GM21723 (cell line): ENCODE results near the gene PSG4.
"Not testable (repeated sequence)": the region's sequence is repeated elsewhere in the genome, so short reads cannot be mapped to it uniquely, and the experiment has no call there.

Experiments used
- ATAC-seq: cut with Tn5 transposase; IDR thresholded peaks from one replicate; pipeline ENCODE4 v1.9.1; 2021; ENCODE audit warnings: mild to moderate bottlenecking, moderate library complexity; ENCODE audit not compliant: unreplicated experiment

Gene PSG4

GRCh38 chr19:43205471-43206105 lies at the start of gene PSG4:
PSG4 (minus strand) TSS chr19:43205638; CDS start chr19:43205536, 102 bp downstream.
- ATAC-seq = not testable (repeated sequence)

DNA sequence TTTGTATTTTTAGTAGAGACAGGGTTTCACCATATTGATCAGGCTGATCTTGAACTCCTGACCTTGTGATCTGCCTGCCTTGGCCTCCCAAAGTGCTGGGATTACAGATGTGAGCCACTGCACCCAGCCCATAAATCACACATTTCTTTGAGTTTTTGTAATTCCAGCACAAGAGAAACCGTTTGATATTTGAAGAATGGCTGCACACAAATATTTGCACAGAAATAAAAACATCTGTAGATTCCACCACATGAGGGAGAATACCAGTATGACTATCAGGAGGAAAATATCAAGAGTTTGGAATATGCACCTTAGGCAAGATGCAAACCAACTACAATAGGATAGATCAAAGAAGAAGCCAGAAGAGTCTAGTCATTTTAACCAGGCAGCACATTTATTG lies 46.0 kb upstream of the PSG4 start:
- ATAC-seq = not testable (repeated sequence)

- ATAC-seq = not testable (repeated sequence)
Observed at GRCh38 chr19:43250296-43250695, 44.9 kb upstream of the PSG4 start.

GRCh38 chr19:43248635-43249002 lies 43.2 kb upstream of the PSG4 start:
- ATAC-seq = not testable (repeated sequence)

DNA sequence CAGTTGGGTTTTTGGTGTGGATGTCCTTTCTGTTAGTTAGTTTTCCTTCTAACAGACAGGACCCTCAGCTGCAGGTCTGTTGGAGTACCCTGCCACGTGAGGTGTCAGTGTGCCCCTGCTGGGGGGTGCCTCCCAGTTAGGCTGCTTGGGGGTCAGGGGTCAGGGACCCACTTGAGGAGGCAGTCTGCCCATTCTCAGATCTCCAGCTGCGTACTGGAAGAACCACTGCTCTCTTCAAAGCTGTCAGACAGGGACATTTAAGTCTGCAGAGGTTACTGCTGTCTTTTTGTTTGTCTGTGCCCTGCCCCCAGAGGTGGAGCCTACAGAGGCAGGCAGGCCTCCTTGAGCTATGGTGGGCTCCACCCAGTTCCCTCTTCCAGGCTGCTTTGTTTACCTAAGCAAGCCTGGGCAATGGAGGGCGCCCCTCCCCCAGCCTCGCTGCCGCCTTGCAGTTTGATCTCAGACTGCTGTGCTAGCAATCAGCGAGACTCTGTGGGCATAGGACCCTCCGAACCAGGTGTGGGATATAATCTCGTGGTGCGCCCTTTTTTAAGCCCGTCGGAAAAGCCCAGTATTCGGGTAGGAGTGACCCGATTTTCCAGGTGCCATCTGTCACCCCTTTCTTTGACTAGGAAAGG lies 41.9 kb upstream of the PSG4 start:
- not testable (repeated sequence) for ATAC-seq

- ATAC-seq = not testable (repeated sequence)
Observed at GRCh38 chr19:43245848-43246247, 40.4 kb upstream of the PSG4 start.

GRCh38 chr19:43242211-43242610 lies 36.8 kb upstream of the PSG4 start:
- not testable (repeated sequence) for ATAC-seq

DNA sequence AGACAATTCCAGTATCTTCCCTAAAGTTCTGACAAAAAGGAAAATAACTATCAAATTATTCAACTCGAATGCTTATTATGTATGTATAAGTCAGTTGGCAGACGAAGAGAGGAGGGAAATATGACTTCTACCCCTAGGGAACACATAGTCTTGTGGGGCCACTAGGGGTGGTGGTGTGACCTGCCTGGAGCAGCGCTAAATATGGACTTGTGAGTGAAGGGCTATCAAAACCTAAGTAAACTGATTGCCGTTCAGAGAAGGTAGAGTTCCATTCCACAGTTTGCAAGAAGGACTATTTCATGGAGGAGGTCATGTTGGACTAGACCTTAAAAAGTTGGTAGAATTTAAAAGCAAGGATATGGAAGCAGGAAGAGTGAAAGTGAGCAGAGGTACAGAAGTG lies 32.8 kb upstream of the PSG4 start:
- ATAC-seq = not testable (repeated sequence)

DNA sequence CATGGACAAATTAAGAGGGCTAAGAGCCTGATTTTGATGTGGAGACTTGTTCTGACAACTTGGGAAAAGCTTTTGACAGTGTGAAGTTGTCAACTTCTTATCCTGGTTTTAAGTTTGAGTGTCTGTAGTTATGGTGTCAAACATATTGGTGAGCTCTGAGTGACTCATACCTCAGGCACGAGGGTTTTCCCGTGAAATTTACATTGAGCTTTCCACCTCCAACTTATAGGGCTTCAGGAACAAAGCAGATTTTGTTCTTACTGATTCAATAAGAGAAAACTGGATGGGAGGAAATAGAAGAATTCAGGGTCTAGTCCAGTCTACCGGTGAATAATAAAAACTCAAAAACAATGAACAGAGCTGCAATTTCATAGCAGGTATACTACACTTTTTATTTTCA lies 30.2 kb upstream of the PSG4 start:
- ATAC-seq = not testable (repeated sequence)

- no peak for ATAC-seq
Observed at GRCh38 chr19:43229315-43229714, 23.9 kb upstream of the PSG4 start.

DNA sequence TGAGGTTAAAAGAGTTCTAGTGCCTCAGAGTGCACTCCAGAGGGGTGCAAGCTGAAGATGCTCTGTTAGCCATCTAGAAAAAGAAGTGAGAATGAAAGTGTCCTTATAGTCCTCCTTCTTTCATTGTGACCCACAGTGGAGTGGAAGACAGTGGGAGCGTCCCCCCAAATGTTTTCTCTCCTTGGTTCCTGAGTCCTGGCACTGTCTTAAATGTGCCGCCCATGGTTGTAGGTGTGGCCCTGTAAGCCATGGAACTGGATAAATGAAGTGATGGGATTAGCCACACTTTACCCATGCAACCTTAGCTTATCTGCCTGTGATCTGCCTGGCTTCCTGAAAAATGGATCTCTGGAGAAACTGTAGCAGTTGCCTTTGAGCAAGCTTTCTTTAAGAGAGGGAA lies 23.3 kb upstream of the PSG4 start:
- ATAC-seq = not testable (repeated sequence)

DNA sequence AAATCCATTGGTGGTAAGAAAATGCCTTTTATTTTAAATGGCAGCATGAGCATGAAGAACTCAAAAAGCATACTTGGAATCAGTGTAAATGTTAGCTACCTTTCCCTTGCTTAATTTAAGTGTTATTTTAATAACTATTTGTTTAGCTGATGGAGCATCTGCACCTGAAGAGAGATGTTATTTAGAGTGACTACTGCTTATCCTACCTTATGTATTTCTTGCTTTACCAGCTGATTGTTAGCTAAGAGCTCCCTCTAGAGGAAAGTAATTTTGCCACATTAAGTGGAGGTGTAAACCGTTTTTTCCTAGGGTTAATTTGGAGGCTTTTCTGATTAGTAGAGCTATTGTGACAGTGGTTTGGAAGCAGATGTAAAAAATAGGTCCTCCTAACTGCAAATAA lies 21.5 kb upstream of the PSG4 start:
- ATAC-seq = not testable (repeated sequence)

DNA sequence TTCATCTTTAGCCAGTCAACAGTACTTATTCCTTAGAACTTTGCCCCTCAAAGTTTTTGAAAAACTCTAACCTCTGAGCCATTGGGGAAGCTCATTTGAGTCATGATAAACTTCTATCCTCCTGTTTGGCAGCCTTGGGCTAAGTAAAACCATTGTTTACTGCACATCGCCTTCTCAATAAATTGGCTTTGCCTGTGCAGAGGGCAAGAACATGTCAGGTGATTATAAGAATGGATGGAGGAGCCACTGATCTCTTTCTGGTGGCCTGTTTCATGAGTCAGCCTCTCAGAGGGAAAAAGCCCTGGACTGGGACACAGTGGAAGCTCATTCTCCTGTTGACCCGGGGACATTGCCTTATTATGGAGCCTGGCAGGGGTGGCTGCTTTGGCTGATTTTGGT lies 19.4 kb upstream of the PSG4 start:
- no peak for ATAC-seq

DNA sequence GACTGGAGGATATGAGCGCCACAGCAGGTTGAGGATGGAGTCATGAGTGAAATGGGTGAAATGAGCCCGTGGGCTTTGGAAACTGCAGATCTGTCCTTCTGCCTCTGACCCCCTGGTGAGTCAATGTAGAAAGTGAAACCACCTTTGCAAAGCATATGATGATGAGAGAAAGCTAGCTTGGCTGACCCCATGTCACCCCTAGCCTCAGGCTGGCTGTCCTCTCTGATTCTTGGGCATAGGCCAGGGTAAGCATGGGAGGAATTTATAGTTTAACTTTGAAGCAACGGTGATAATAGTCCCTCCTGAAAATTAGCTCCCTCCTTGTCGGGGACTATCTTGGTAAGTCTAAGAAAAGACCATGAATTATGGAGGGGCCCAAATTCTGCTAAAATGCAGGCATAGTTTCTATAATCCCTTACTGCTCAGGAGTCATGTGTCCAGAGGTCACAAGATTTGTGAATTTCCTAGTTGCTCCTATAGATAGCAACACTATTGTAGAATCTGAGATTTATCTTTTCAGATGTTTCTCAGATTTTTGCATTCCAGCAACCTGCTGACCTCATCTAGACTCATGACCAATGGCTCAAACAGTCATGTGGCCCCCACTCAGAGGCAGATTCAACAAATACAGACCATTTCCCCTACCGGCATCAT lies 18.9 kb upstream of the PSG4 start:
- ATAC-seq = not testable (repeated sequence)

DNA sequence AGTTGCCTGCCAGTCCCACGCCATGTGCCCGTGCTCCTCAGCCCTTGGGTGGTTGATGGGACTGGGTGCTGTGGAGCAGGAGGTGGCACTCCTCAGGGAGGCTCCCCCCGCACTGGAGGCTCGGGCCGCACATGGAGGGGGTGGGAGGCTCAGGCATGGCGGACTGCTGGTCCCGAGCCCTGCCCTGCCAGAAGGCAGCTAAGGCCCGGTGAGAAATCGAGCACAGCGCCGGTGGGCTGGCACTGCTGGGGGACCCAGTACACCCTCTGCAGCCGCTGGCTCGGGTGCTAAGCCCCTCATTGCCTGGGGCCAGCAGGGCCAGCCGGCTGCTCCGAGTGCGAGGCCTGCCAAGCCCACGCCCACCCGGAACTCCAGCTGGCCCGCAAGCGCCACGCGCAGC lies 16.5 kb upstream of the PSG4 start:
- ATAC-seq = not testable (repeated sequence)

DNA sequence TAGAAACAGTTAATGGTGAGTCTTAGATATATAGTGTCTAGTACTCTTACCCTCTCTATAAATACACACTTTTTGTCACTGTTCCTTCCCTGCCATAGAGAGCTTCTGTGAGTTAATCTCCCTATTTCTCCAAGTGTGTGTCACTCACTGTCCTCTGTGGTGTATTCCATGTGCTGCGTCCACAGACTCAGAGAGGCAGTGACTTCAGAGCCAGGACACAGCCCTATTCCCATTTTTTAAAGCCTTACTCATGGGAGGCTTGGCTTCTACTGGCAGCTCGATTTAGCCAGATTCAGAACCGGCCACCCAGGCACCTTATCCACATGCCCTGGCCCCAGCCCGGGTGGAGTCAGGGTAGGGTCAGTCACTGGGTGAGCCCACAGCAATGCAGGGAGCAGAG lies 13.7 kb upstream of the PSG4 start:
- not testable (repeated sequence) for ATAC-seq

DNA sequence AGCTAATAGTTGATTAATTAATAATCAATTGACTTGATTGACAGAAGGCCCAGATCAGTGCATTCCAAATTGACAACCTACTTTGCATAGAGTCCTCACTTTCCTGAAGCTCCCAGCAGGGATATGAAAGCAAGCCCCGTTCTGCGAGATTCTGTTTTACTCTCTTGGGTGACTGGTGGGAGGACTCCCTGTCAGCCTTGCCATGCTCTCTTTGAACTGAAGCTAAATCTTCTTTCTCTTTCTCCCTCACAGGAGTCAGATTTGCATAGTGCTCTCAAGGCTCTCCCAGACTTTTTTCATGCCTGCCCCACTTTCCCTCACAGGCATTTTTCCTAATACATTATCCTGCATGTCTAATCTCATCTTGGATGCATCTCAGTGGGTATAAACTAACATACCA lies 10.4 kb upstream of the PSG4 start:
- ATAC-seq = not testable (repeated sequence)

DNA sequence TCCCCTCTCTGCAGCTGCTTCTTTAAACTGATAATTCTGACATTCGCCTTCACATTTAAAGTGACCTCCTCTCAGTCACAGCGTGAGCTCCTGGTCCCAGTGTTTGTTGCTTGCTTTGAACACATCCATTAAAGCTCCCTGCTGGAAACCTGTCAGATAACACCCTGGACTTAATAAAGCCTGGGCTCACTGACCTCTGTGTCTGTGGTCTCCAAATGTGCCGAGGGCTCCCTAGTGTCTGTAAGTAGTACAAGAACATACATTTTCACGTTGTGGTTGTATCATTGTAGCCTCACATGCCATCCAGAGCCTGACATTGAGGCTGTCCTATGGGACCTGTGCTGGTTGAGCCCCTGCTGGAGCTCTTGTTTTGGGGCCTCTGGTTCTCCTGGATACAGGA lies 2.6 kb upstream of the PSG4 start:
- ATAC-seq = no peak

DNA sequence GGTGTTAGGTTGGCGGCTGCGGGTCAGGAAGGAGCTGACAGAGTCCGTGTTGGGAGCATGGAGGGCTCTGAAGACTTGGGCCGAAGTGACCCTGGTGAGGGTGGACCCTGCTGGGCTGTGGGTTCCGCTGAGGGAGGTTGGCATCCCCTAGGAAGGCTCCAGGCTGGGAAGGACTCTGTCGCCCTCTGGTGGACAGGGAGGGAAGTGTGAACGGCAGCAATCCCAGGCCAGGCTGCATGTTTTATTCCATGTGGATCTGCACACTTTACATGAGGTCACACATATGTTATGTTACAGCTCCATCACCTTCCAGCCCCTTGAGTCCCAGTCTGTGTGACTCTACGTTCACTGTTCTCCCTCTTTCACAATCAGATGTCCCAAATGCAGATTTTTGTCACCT lies 1.7 kb upstream of the PSG4 start:
- ATAC-seq = not testable (repeated sequence)

GRCh38 chr19:43203611-43204010 lies 1.8 kb downstream of the PSG4 start:
- not testable (repeated sequence) for ATAC-seq

GRCh38 chr19:43201891-43202290 lies 3.5 kb downstream of the PSG4 start:
- ATAC-seq = not testable (repeated sequence)

DNA sequence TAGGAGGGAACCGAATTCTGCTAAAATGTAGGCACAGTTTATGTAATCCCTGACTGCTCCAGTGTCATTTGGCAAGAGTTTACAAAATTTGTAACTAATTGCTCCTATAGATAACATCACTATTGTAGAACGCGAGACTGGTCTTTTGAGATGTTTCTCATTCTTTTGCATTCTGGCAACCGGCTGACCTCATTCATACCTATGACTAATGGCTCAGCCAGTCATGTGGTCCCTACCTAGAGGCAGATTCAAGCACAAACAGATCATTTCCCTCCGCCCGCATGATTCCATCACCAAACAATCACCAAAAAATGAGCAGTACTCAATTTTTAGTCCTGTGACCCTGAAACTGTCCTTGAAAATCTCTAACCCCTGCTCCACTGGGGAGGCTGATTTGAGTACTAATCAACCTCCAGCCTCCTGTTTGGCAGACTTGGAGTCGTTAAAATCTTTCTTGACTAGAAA lies 4.1 kb downstream of the PSG4 start:
- ATAC-seq = not testable (repeated sequence)
